HG03108 (cell line): ENCODE data around the gene BRIP1.
"Not testable (repeated sequence)": the region's sequence is repeated elsewhere in the genome, so short reads cannot be mapped to it uniquely, and the experiment has no call there.

Experiments
- ATAC-seq: cut with Tn5 transposase; IDR thresholded peaks from one replicate; pipeline ENCODE4 v1.9.1; 2021; ENCODE audit warnings: moderate library complexity; ENCODE audit not compliant: unreplicated experiment

BRIP1 gene

GRCh38 chr17:61862975-61863800 is at the start of gene BRIP1:
Gene BRIP1 (minus strand): TSS chr17:61863528. CDS start chr17:61861539, 1,989 bp downstream.
- ATAC-seq, result peak; percentile 93

GRCh38 chr17:61908292-61909037 is 45.1 kb upstream of the BRIP1 start:
- no peak for ATAC-seq

DNA sequence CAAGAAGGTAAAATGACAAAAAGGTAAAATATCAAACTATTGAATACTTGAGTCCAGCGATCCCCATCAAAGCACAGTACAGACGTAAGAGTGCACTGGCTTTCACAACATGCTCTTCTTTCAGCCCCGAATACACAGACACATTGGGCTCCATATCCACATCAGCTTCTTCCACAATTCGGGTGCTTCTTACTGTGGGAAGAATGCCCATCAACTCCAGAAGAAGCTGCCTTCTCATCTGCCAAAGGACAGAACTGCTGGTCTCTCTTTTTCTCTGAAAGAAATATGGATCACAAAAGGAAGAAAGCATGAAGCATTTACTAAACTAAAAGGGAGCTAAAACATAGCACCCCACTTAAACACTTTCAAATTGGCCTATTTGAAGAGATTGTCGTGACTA is 44.0 kb upstream of the BRIP1 start:
- ATAC-seq, result no peak

DNA sequence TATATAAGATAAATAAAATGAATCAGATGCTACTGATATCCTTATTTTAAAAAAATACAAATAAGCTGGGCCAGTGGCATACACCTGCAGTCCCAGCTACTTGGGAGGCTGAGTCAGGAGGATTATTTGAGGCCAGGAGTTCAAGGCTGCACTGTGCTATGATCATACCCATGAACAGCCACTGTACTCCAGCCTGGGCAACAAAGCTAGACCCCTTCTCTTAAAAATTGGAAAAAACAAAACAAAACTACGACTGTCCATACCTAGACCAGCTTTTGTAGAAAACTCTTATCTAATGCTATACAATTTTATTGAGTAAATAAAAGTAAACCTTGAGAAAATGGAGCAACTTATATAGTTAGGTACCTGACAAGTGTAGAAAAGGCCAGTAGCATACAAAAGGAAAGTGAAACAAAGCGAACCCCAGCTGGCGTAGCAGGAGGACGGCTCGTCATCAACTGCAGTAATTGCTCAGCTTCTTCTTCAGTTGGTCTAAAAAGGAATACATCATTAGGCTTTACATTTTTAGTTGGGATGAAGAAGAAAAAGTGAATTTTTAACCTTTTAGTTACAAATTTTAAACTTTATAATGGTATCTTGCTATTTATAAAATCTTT is 40.9 kb upstream of the BRIP1 start:
- ATAC-seq, result no peak

- no peak for ATAC-seq
Observed at GRCh38 chr17:61903251-61903650, 39.9 kb upstream of the BRIP1 start.

- no peak for ATAC-seq
Observed at GRCh38 chr17:61897548-61898180, 34.3 kb upstream of the BRIP1 start.

GRCh38 chr17:61895391-61895790 is 32.1 kb upstream of the BRIP1 start:
- no peak for ATAC-seq

DNA sequence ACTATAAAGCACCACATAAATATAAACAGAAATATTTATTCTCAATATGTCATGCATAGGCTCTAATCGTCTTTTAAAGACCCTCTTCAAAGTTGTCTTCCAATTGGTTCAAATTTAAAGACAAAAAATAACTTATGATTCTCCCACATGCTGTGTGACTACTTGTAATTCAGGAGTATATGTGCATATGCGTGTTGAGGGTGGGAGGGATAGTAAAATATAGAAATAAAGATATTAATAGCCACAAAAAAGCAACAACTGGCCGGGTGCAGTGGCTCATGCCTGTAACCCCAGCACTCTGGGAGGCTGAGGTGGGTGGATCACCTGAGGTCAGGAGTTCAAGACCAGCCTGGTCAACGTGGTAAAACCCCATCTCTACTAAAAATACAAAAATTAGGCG is 31.0 kb upstream of the BRIP1 start:
- not testable (repeated sequence) for ATAC-seq

DNA sequence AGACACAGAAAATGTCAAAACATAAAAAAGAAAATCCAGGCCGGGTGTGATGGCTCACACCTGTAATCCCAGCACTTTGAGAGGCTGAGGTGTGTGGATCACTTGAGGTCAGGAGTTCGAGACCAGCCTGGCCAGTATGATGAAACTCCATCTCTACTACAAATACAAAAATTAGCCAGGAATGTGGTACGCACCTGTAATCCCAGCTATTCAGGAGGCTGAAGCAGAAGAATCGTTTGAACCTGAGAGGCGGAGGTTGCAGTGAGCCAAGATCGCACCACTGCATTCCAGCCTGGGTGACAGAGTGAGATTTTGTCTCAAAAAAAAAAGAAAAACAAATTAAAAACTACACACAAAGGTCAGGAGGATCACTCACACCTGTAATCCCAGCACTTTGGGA is 24.4 kb upstream of the BRIP1 start:
- not testable (repeated sequence) for ATAC-seq

DNA sequence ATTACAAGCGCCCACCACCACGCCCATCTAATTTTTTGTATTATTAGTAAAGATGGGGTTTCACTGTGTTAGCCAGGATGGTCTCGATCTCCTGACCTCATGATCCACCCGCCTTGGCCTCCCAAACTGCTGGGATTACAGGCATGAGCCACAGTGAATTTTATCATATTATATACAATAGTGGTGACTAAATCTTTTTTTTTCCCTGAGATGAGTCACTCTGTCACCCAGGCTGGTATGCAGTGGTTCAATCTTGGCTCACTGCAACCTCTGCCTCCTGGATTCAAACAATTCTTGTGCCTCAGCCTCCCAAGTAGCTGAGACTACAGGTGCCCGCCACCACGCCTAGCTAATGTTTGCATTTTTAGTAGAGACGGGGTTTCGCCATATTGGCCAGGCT is 22.5 kb upstream of the BRIP1 start:
- not testable (repeated sequence) for ATAC-seq

DNA sequence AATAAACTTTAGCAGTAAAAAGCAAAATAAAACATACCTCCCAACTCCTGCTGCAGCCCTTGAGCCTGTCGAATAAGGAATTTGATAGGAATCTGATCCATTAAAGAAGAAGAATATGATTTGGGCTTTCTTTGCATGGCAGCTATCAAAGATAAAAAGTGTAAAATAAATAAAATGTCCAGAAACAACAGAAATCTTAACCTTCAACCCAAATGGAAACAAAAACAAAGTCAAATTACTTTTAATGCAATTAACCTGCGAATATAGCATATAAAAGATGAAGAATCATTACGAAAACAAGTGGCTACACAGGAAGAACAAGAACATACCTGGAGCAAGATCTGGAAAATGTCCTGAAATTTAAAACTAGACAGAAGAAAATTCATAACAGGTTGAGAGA is 21.5 kb upstream of the BRIP1 start:
- no peak for ATAC-seq

GRCh38 chr17:61880589-61881102 is 17.3 kb upstream of the BRIP1 start:
- no peak for ATAC-seq

DNA sequence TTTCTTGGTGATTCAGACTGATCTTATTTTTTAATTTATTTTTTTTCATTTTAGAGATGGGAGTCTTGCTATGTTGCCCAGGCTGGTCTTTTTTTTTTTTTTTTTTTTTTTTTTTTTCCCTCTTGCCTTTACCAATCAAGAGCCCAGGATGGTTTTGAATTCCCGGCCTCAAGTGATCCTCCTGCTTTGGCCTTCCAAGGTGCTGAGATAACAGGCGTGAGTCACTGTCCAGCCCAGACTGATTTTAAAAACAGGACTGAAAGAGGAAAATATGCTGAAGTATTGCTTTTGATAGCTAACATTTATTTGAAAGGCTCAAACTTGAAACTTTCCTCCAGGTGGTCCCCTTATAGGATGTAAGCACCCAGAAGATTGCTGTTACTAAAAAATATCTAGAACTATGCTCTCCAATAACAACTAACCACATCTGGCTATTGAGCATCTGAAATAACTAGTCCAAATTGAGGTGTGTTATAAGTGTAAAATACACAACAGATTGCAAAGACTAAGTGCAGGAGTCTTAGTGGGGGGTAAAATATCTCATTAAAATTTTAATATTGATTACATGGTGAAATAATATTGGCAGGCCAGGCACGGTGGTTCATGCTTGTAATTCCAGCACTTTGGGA is 15.8 kb upstream of the BRIP1 start:
- ATAC-seq, result no peak

DNA sequence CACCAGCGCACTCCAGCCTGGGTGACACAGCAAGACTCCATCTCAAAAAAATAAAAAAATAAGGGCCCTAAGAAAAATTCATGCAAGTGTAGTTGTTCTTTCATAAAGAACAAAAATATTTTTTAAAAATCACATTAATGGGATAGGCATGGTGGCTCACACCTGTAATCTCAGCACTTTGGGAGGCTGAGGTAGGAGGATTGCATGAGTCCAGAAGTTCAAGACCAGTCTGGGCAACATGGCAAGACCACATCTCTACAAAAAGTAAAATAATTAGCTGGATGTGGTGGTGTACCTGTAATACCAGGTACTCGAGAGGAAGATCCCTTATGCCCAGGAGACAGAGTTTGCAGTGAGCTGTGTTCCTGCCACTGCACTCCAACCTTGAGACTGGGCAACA is 15.2 kb upstream of the BRIP1 start:
- ATAC-seq, result no peak

- no peak for ATAC-seq
Observed at GRCh38 chr17:61877837-61878236, 14.5 kb upstream of the BRIP1 start.

DNA sequence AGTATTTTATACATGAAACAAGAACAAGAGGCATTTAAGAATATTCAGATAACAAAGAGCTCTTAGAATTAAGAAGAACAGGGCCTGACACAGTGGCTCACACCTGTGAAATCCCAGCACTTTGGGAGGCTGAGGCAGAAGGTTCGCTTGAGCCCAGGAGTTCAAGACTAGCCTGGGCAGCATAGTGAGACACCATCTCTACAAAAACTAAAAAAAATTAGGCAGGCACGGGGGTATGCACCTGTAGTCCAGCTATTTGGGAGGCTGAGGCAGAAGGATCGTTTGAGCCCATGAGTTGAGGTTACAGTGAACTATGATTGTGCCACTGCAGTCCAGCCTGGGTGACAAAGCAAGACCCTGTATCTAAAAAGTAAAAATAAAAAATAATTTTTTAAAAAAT is 12.5 kb upstream of the BRIP1 start:
- ATAC-seq, result no peak

- no peak for ATAC-seq
Observed at GRCh38 chr17:61875285-61875684, 12.0 kb upstream of the BRIP1 start.

DNA sequence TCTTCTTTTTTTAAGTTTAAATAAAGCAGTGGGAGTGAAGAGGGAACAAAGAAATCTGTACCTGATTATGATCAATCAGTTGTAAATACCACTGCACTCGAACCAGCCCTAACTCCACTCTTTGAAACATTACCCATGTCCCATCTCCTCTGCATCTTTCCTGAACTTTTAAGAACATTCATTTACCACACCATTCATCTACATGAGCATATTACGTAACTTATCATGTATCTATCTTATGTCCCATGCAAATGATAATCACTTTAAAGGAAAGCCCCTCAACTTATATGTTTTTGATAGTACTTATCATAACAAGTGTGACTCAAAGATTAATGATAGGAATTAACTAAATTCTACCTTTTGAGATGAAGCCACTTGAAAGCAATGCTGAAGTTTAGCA is 10.7 kb upstream of the BRIP1 start:
- no peak for ATAC-seq

- ATAC-seq, result no peak
Observed at GRCh38 chr17:61872099-61872498, 8.8 kb upstream of the BRIP1 start.

DNA sequence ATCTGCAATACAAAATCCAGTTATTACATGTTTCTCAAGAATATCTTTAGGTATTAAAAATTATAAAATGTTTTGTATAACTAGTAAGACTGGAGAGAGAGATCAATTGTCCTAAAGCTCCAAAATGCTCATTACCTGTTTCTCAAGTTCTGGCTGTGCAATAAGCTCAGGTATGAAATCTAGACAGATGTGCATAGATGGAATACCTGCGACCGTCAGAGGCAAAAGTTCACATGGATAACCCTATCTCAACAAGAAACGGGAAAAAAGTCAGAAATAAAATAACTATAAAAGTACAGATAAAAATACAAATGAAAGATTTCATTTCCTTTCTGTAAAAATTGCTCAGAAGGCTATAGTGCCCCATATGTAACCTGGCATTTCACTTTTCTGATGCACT is 5.8 kb upstream of the BRIP1 start:
- no peak for ATAC-seq

DNA sequence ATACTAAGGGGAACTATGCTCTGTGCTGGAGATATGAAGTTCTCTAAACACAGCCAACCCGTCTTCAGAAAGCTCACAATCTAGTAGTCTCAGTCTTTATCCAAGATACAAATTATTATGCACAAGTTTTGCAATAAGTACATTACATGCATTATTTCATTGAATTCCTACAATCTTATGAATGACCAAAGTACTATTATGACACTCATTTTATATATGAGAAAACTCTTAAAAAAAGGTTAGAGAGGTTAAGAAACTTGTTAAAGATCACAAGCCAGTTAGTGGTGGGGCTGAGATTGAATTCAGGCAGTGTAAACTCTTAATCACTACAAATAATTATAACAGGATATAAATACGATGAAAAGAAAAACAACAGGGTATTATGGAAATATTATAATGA is 4.7 kb upstream of the BRIP1 start:
- ATAC-seq, result no peak
